ENCODE data around the gene NKAPL. TPM values are rescaled to one million over a fixed set of nuclear protein-coding genes. Genes with fewer than 3 reads are reported as not detected.
A peak's percentile ranks its signal among the peaks of the same experiment; 100 is the strongest.

NKAPL gene
- total RNA-seq, 1 donor from 2014 or later: not detected

GRCh38 chr6:28220257-28221133, 38.6 kb upstream of the NKAPL start:
- Histone ChIP-seq H3K27me3 (no peaks in the 10 kb centered on the region), H3K36me3 (no peaks in the 10 kb centered on the region), H3K4me1 (peaks cover 22% of the 10 kb centered on the region), H3K27ac (no peak overlapping the region), H3K4me3 (no peak overlapping the region), H3K9me3 (no peaks in the 10 kb centered on the region)
- TF ChIP-seq POLR2AphosphoS5 (IDR thresholded peaks at IDR 0.05; ENCODE audit: insufficient read depth in 1 of 2, low read depth in 1 of 2): no peak
- TF ChIP-seq POLR2A (IDR thresholded peaks at IDR 0.05): no peak
- TF ChIP-seq, protein P1, sequence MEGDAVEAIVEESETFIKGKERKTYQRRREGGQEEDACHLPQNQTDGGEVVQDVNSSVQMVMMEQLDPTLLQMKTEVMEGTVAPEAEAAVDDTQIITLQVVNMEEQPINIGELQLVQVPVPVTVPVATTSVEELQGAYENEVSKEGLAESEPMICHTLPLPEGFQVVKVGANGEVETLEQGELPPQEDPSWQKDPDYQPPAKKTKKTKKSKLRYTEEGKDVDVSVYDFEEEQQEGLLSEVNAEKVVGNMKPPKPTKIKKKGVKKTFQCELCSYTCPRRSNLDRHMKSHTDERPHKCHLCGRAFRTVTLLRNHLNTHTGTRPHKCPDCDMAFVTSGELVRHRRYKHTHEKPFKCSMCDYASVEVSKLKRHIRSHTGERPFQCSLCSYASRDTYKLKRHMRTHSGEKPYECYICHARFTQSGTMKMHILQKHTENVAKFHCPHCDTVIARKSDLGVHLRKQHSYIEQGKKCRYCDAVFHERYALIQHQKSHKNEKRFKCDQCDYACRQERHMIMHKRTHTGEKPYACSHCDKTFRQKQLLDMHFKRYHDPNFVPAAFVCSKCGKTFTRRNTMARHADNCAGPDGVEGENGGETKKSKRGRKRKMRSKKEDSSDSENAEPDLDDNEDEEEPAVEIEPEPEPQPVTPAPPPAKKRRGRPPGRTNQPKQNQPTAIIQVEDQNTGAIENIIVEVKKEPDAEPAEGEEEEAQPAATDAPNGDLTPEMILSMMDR (IDR thresholded peaks at IDR 0.05): no peak
- no peak for DNase-seq (ENCODE audit: extremely low spot score in 2 of 2)
- intact Hi-C loops (cut with DNase I): loop anchor here (10.0 kb wide), 1 partner anchor 96 kb away; the partner anchor contains the start of gene ZSCAN16

DNA sequence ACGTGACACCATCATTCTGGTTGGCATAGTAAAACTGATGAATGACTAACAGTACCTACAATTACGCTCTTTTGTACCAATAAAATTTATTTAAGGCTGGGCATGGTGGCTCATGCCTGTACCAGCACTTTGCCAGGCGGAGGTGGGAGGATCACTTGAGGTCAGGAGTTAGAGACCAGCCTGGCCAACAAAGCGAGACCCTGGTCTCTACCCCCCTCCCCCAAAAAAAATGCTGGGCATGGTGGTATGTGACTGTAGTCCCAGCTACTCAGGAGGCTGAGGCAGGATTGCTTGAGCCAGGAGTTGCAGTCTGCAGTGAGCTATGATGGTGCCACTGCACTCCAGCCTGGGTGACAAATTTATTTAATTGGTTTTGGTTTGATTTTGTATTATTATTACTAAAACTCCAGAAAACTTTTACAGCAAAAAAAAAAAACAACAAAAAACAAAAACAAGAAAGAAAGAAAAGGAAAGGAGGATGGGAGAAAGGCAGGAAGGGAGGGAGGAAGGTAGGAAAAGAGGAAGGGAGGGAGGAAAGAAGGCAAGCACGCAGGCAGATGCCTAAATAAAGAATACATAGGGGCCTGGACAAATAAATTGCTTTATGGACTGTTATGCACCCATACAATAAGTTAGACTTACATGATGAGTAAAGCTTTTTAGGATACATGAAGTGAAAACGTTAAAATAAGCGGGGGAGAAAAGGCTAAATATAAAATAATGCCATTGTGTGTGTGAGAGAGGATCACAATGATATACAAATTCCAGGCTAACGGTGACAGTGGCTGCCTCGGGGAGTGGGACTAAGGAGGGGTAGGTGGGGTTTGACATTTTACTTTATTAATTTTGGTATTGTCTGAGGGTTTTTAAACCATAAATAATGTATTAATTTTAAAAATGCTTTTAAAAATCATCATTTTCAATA, 34.7 kb upstream of the NKAPL start:
- intact Hi-C loops (cut with DNase I): loop anchor here (10.0 kb wide), 1 partner anchor 100 kb away; the partner anchor contains the start of gene ZSCAN16
- Histone ChIP-seq H3K9me3 (no peaks in the 10 kb centered on the region), H3K27ac (peak overlapping the region; percentile 74), H3K27me3 (no peaks in the 10 kb centered on the region), H3K36me3 (peaks cover 0 to 18% of the 10 kb centered on the region in 2 donors), H3K4me3 (peak overlapping the region; percentile 80 to 82), H3K4me1 (peaks cover 19% of the 10 kb centered on the region)
- DNase-seq (ENCODE audit: extremely low spot score in 2 of 2): no peak
- TF ChIP-seq POLR2AphosphoS5 (IDR thresholded peaks at IDR 0.05; ENCODE audit: insufficient read depth in 1 of 2, low read depth in 1 of 2) (no peak), POLR2A (IDR thresholded peaks at IDR 0.05) (no peak)
- TF ChIP-seq, protein P1 (IDR thresholded peaks at IDR 0.05): no peak

GRCh38 chr6:28225056-28225834, 33.9 kb upstream of the NKAPL start, which contains the start of gene ZSCAN9:
ZSCAN9 (plus strand) TSS chr6:28225275; CDS start chr6:28227085, 1,810 bp downstream.
- intact Hi-C loops (cut with DNase I): loop anchor here (10.0 kb wide), 1 partner anchor 100 kb away; the partner anchor contains the start of gene ZSCAN16

GRCh38 chr6:28226460-28226859, 32.6 kb upstream of the NKAPL start:
- Histone ChIP-seq H3K4me3 (no peak overlapping the region), H3K27me3 (no peaks in the 10 kb centered on the region), H3K9me3 (no peaks in the 10 kb centered on the region), H3K27ac (no peak overlapping the region), H3K36me3 (peaks cover 0 to 21% of the 10 kb centered on the region in 2 donors), H3K4me1 (peaks cover 17% of the 10 kb centered on the region)
- TF ChIP-seq, protein P1 (IDR thresholded peaks at IDR 0.05): no peak
- no peak for TF ChIP-seq POLR2AphosphoS5 (IDR thresholded peaks at IDR 0.05; ENCODE audit: insufficient read depth in 1 of 2, low read depth in 1 of 2)
- TF ChIP-seq POLR2A (IDR thresholded peaks at IDR 0.05): no peak
- intact Hi-C loops (cut with DNase I): loop anchor here (10.0 kb wide), 1 partner anchor 102 kb away; the partner anchor contains the start of gene ZSCAN16
- DNase-seq (ENCODE audit: extremely low spot score in 2 of 2): no peak

More at GRCh38 chr6:28225056-28225834, 33.9 kb upstream of the NKAPL start, which contains the start of gene ZSCAN9:
- Histone ChIP-seq H3K27ac (peak within 1 kb of the TSS; percentile 74), H3K4me3 (peak within 1 kb of the TSS; percentile 80 to 82), H3K4me1 (peaks cover 17% of the 10 kb centered on the region), H3K9me3 (no peaks in the 10 kb centered on the region), H3K36me3 (peaks cover 0 to 21% of the 10 kb centered on the region in 2 donors), H3K27me3 (no peaks in the 10 kb centered on the region)
- no peak for DNase-seq (ENCODE audit: extremely low spot score in 2 of 2)
- TF ChIP-seq POLR2A (IDR thresholded peaks at IDR 0.05) (no peak), POLR2AphosphoS5 (IDR thresholded peaks at IDR 0.05; ENCODE audit: insufficient read depth in 1 of 2, low read depth in 1 of 2) (peak in 1 of 2 donors; percentile 69)
- TF ChIP-seq, protein P1 (IDR thresholded peaks at IDR 0.05): no peak

All from vagina (tissue), 2 donors.